H9 (cell line): ENCODE data around the gene ARHGAP15. TPM values are rescaled to one million over a fixed set of nuclear protein-coding genes. Genes with fewer than 3 reads are reported as not detected.

ENCODE experiments used
- DNase-seq: peaks from one replicate; pipeline ENCODE4 v3.0.0-alpha.2; 2017
- H2AFZ ChIP-seq: one replicate; pipeline ENCODE4 v1.6.1; 2013; ENCODE audit warnings: mild to moderate bottlenecking, low read length, control low read depth, moderate library complexity
- H2AK5ac ChIP-seq: 2 replicates; pipeline ENCODE4 v1.6.1; 2013; ENCODE audit warnings: low read length, control low read depth, mixed read lengths; ENCODE audit not compliant: insufficient read length
- H2BK120ac ChIP-seq: one replicate; pipeline ENCODE4 v1.6.1; 2013; ENCODE audit warnings: low read depth, mild to moderate bottlenecking, low read length, control low read depth, inconsistent platforms; ENCODE audit not compliant: poor library complexity, severe bottlenecking
- H2BK12ac ChIP-seq: 2 replicates; pipeline ENCODE4 v1.6.1; 2013; ENCODE audit warnings: low read length, control low read depth, mixed read lengths, low read depth; ENCODE audit not compliant: insufficient read length
- H2BK15ac ChIP-seq: 2 replicates; pipeline ENCODE4 v1.6.1; 2013; ENCODE audit warnings: low read depth, low read length, control low read depth
- H2BK20ac ChIP-seq: one replicate; pipeline ENCODE4 v1.6.1; 2013; ENCODE audit warnings: low read depth, mild to moderate bottlenecking, low read length, control low read depth, inconsistent platforms; ENCODE audit not compliant: poor library complexity, severe bottlenecking
- H2BK5ac ChIP-seq: 2 replicates; pipeline ENCODE4 v1.6.1; 2013; ENCODE audit warnings: low read length, control low read depth, mixed read lengths; ENCODE audit not compliant: insufficient read length
- H3K14ac ChIP-seq: 2 replicates; pipeline ENCODE4 v1.6.1; 2013; ENCODE audit warnings: low read length, control low read depth; ENCODE audit not compliant: insufficient read depth
- H3K18ac ChIP-seq: 2 replicates; pipeline ENCODE4 v1.6.1; 2013; ENCODE audit warnings: low read depth, mild to moderate bottlenecking, mixed read lengths, low read length, control low read depth; ENCODE audit not compliant: insufficient read length
- H3K23ac ChIP-seq: 2 replicates; pipeline ENCODE4 v1.6.1; 2013; ENCODE audit warnings: low read length, control low read depth, mixed read lengths, low read depth; ENCODE audit not compliant: insufficient read length
- H3K23me2 ChIP-seq: 2 replicates; pipeline ENCODE4 v1.6.1; 2013; ENCODE audit warnings: low read depth, mild to moderate bottlenecking, mixed read lengths, low read length, control low read depth; ENCODE audit not compliant: insufficient read length, poor library complexity, severe bottlenecking
- H3K27ac ChIP-seq: 2 replicates; pipeline ENCODE4 v1.5.1; 2013; ENCODE audit warnings: low read length, control low read depth, mixed read lengths, low read depth; ENCODE audit not compliant: insufficient read length
- H3K27me3 ChIP-seq: 2 replicates; pipeline ENCODE4 v1.6.1; 2013; ENCODE audit warnings: low read length, control low read depth, inconsistent platforms; ENCODE audit not compliant: insufficient read depth
- H3K4ac ChIP-seq: 2 replicates; pipeline ENCODE4 v1.6.1; 2013; ENCODE audit warnings: low read depth, mild to moderate bottlenecking, control low read depth, inconsistent platforms, low read length, moderate library complexity
- H3K4me1 ChIP-seq: 2 replicates; pipeline ENCODE4 v1.6.1; 2013; ENCODE audit warnings: low read length, control low read depth, inconsistent platforms; ENCODE audit not compliant: insufficient read depth
- H3K4me2 ChIP-seq: 2 replicates; pipeline ENCODE4 v1.6.1; 2013; ENCODE audit warnings: low read length, control low read depth, mixed read lengths; ENCODE audit not compliant: insufficient read length, insufficient read depth
- H3K56ac ChIP-seq: 2 replicates; pipeline ENCODE4 v1.6.1; 2013; ENCODE audit warnings: low read depth, mild to moderate bottlenecking, mixed read lengths, low read length, control low read depth; ENCODE audit not compliant: insufficient read length
- H3K79me1 ChIP-seq: 2 replicates; pipeline ENCODE4 v1.6.1; 2013; ENCODE audit warnings: low read depth, mild to moderate bottlenecking, moderate library complexity, low read length, control low read depth, inconsistent platforms; ENCODE audit not compliant: insufficient read depth, poor library complexity, severe bottlenecking
- H3K79me2 ChIP-seq: 2 replicates; pipeline ENCODE4 v1.6.1; 2013; ENCODE audit warnings: low read length, control low read depth, inconsistent platforms; ENCODE audit not compliant: insufficient read depth
- H3K9ac ChIP-seq: 2 replicates; pipeline ENCODE4 v1.6.1; 2013; ENCODE audit warnings: low read length, control low read depth, mixed read lengths; ENCODE audit not compliant: insufficient read length; ENCODE audit errors: extremely low read depth
- H3K9me3 ChIP-seq: one replicate; pipeline ENCODE4 v1.6.1; 2013; ENCODE audit warnings: low read depth, low read length, inconsistent platforms; ENCODE audit not compliant: control insufficient read depth
- H3T11ph ChIP-seq: one replicate; pipeline ENCODE4 v1.6.1; 2013; ENCODE audit warnings: mild to moderate bottlenecking, low read length, control low read depth, inconsistent platforms
- H4K20me1 ChIP-seq: one replicate; pipeline ENCODE4 v1.6.1; 2013; ENCODE audit not compliant: control insufficient read depth, insufficient read length, insufficient read depth
- H4K5ac ChIP-seq: 2 replicates; pipeline ENCODE4 v1.6.1; 2013; ENCODE audit warnings: low read depth, mild to moderate bottlenecking, mixed read lengths, low read length, control low read depth; ENCODE audit not compliant: insufficient read length
- H4K8ac ChIP-seq: replicated peaks from 2 replicates; pipeline ENCODE4 v1.6.1; 2013; ENCODE audit warnings: low read length, control low read depth, mixed read lengths, low read depth; ENCODE audit not compliant: insufficient read length
- H4K91ac ChIP-seq: 2 replicates; pipeline ENCODE4 v1.6.1; 2013; ENCODE audit warnings: low read depth, mild to moderate bottlenecking, moderate library complexity, mixed read lengths, low read length, control low read depth; ENCODE audit not compliant: insufficient read length
- H3K27ac Mint-ChIP-seq, 3 experiments: 2 replicates in 2 of 3; 3 replicates in 1 of 3; pipeline ENCODE4 v1.8.0; 2020 to 2021; ENCODE audit warnings: mixed read lengths in 3 of 3, mild to moderate bottlenecking in 1 of 3, moderate library complexity in 1 of 3
- H3K27me3 Mint-ChIP-seq: 2 replicates; pipeline ENCODE4 v1.8.0; 2021; ENCODE audit warnings: low read depth, mild to moderate bottlenecking, moderate library complexity, mixed read lengths
- H3K36me3 Mint-ChIP-seq, 3 experiments: 2 replicates in 2 of 3; 3 replicates in 1 of 3; pipeline ENCODE4 v1.8.0; 2020 to 2021; ENCODE audit warnings: low read depth in 3 of 3, mixed read lengths in 3 of 3; ENCODE audit not compliant: insufficient read depth in 1 of 3
- H3K4me1 Mint-ChIP-seq, 2 experiments: 2 replicates each; pipeline ENCODE4 v1.8.0; 2020; ENCODE audit warnings: mixed read lengths in 2 of 2
- H3K4me3 Mint-ChIP-seq, 2 experiments: 2 replicates in 1 of 2; 3 replicates in 1 of 2; pipeline ENCODE4 v1.8.0; 2020 to 2021; ENCODE audit warnings: mild to moderate bottlenecking in 2 of 2, mixed read lengths in 2 of 2, moderate library complexity in 1 of 2
- H3K9me3 Mint-ChIP-seq, 2 experiments: 2 replicates in 1 of 2; 3 replicates in 1 of 2; pipeline ENCODE4 v1.8.0; 2020; ENCODE audit warnings: mild to moderate bottlenecking in 2 of 2, mixed read lengths in 2 of 2, moderate library complexity in 1 of 2
- WGBS: extraction: QIAGEN DNeasy Blood & Tissue Kit; methylation state at CpG from one replicate; pipeline ENCODE4 v1.1.7; 2013; ENCODE audit warnings: missing lambda C conversion rate, low lambda C conversion rate, mixed read lengths; ENCODE audit not compliant: insufficient read length; ENCODE audit errors: extremely low coverage; 5-methylcytosine and 5-hydroxymethylcytosine counted together
- total RNA-seq: library from RNA; stranded (reverse); gene quantifications from 2 replicates; pipeline ENCODE4 v1.2.1, GENCODE V29; 2021
- TF ChIP-seq, protein P1 (sequence below): fragments of 200-600 bp; sonication (generic); conservative IDR thresholded peaks from 3 replicates; pipeline ENCODE4 v1.8.0; 2021; ENCODE audit warnings: antibody characterized with exemption, mild to moderate bottlenecking

Gene ARHGAP15
- total RNA-seq, 1 experiment from 2014 or later = not detected

DNA sequence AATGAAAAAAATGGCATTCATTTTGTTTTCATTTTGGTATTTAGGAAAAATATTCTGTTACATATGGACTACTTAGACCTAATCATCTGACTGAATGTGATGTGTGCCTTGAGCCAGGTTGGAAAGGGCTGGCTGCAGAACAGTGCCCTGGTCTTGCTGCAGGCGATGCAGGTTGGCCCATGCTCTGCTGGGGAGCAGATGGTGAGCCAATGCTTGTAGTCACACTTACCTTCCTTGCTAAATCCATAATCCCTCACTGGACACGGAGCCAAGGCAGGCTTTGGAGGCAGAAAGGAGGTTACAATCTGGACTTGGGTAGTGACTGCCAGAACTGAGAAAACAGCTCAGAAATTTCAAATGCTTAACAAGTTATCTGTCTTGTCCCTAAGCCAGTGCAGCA lies 228.7 kb downstream of the ARHGAP15 start:
- Histone ChIP-seq H2AK5ac (no peak overlapping the region), H3K79me1 (no peaks in the 10 kb centered on the region), H3K4me1 (no peaks in the 10 kb centered on the region), H2BK12ac (no peak overlapping the region), H3K23ac (no peak overlapping the region), H3K9me3 (no peaks in the 10 kb centered on the region), H3K4ac (no peak overlapping the region), H3K27ac (no peak overlapping the region), H3K9ac (no peak overlapping the region), H4K5ac (no peak overlapping the region), H2AFZ (no peak overlapping the region), H2BK15ac (no peak overlapping the region), H3K56ac (no peak overlapping the region), H3K79me2 (no peaks in the 10 kb centered on the region), H4K8ac (no peak overlapping the region), H2BK5ac (no peak overlapping the region), H3K4me2 (no peak overlapping the region), H3K14ac (no peak overlapping the region; the same call in 1 of the 2 replicates), H2BK120ac (no peak overlapping the region), H4K91ac (no peak overlapping the region), H3K23me2 (no peaks in the 10 kb centered on the region), H3K27me3 (no peaks in the 10 kb centered on the region), H3T11ph (no peak overlapping the region), H3K18ac (peak overlapping the region; percentile 25), H4K20me1 (no peaks in the 10 kb centered on the region), H2BK20ac (no peak overlapping the region)
- TF ChIP-seq, protein P1, sequence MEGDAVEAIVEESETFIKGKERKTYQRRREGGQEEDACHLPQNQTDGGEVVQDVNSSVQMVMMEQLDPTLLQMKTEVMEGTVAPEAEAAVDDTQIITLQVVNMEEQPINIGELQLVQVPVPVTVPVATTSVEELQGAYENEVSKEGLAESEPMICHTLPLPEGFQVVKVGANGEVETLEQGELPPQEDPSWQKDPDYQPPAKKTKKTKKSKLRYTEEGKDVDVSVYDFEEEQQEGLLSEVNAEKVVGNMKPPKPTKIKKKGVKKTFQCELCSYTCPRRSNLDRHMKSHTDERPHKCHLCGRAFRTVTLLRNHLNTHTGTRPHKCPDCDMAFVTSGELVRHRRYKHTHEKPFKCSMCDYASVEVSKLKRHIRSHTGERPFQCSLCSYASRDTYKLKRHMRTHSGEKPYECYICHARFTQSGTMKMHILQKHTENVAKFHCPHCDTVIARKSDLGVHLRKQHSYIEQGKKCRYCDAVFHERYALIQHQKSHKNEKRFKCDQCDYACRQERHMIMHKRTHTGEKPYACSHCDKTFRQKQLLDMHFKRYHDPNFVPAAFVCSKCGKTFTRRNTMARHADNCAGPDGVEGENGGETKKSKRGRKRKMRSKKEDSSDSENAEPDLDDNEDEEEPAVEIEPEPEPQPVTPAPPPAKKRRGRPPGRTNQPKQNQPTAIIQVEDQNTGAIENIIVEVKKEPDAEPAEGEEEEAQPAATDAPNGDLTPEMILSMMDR = no peak
- Mint-ChIP-seq H3K4me3 (no peak overlapping the region), H3K27ac (no peak overlapping the region), H3K4me1 (peaks cover 9 to 14% of the 10 kb centered on the region in 2 experiments), H3K9me3 (no peaks in the 10 kb centered on the region), H3K27me3 (no peaks in the 10 kb centered on the region), H3K36me3 (no peaks in the 10 kb centered on the region)
- no peak for DNase-seq
- no CpG with 5 or more reads among the region's 2 CpGs for WGBS
